ENCODE data around the gene CENPX.

GRCh38 chr17:82013341-82013740 lies 9.3 kb downstream of the CENPX start:
- TF ChIP-seq CTCF (conservative IDR thresholded peaks at IDR 0.05; ENCODE audit: low read depth, low read length) (no peak), EZH2phosphoT487 (IDR thresholded peaks at IDR 0.05; ENCODE audit: borderline replicate concordance, low read length) (no peak)
